NCI-H1048 (cell line): ENCODE measurements around the gene MSI2.

ENCODE experiments used
- DNase-seq: peaks from one replicate; lab custom pipeline; 2025; lab: John Stamatoyannopoulos, UW

The MSI2 gene

GRCh38 chr17:57416369-57416768, 160.0 kb downstream of the MSI2 start:
- DNase-seq = no peak

- no peak for DNase-seq
Observed at GRCh38 chr17:57417956-57418355, 161.6 kb downstream of the MSI2 start.

- no peak for DNase-seq
Observed at GRCh38 chr17:57418463-57419246, 162.3 kb downstream of the MSI2 start.

- DNase-seq = no peak
Observed at GRCh38 chr17:57419940-57420550, 163.7 kb downstream of the MSI2 start.

- no peak for DNase-seq
Observed at GRCh38 chr17:57420734-57421717, 164.7 kb downstream of the MSI2 start.

GRCh38 chr17:57422574-57423164, 166.3 kb downstream of the MSI2 start:
- no peak for DNase-seq

GRCh38 chr17:57423541-57423940, 167.2 kb downstream of the MSI2 start:
- DNase-seq = no peak

GRCh38 chr17:57424273-57424672, 167.9 kb downstream of the MSI2 start:
- no peak for DNase-seq

- DNase-seq = no peak
Observed at GRCh38 chr17:57424777-57425188, 168.5 kb downstream of the MSI2 start.

GRCh38 chr17:57425431-57425830, 169.1 kb downstream of the MSI2 start:
- no peak for DNase-seq

GRCh38 chr17:57425903-57426880, 169.9 kb downstream of the MSI2 start:
- no peak for DNase-seq

GRCh38 chr17:57429966-57430365, 173.6 kb downstream of the MSI2 start:
- DNase-seq = no peak

GRCh38 chr17:57431415-57431814, 175.1 kb downstream of the MSI2 start:
- no peak for DNase-seq

- DNase-seq = no peak
Observed at GRCh38 chr17:57432507-57433277, 176.4 kb downstream of the MSI2 start.

GRCh38 chr17:57433452-57433851, 177.1 kb downstream of the MSI2 start:
- no peak for DNase-seq

- DNase-seq = no peak
Observed at GRCh38 chr17:57434361-57434760, 178.0 kb downstream of the MSI2 start.

GRCh38 chr17:57436565-57436964, 180.2 kb downstream of the MSI2 start:
- DNase-seq = no peak

GRCh38 chr17:57438066-57438731, 181.9 kb downstream of the MSI2 start:
- no peak for DNase-seq

GRCh38 chr17:57439651-57440050, 183.3 kb downstream of the MSI2 start:
- no peak for DNase-seq
